ENCODE data around the gene RANBP17.

DNA sequence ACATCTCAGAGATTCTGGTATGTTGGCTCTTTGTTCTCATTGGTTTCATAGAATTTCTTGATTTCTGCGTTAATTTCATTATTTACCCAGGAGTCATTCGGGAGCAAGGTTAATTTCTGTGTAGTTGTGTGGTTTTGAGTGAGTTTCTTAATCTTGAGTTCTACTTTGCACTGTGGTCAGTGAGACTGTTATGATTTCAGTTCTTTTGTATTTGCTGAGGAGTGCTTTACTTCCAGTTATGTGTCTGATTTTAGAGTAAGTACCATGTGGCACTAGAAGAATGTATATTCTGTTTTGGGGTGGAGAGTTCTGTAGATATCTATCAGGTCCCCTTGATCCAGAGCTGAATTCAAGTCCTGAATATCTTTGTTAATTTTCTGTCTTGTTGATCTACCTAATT, 12.2 kb downstream of the RANBP17 start:
- TF ChIP-seq GATAD2A (IDR thresholded peaks at IDR 0.05) (no peak), NFIC (IDR thresholded peaks at IDR 0.05) (no peak), ZFP36 (IDR thresholded peaks at IDR 0.05; ENCODE audit: low read depth, low read length, partially characterized antibody) (no peak), ARNT (IDR thresholded peaks at IDR 0.05) (no peak), TCF7L2 (IDR thresholded peaks at IDR 0.05; ENCODE audit: low read depth, low read length) (no peak), MXI1 (IDR thresholded peaks at IDR 0.05; ENCODE audit: low read depth, low read length) (no peak), MAFF (IDR thresholded peaks at IDR 0.05; ENCODE audit: low read length) (no peak)
- TF ChIP-seq, protein P1, sequence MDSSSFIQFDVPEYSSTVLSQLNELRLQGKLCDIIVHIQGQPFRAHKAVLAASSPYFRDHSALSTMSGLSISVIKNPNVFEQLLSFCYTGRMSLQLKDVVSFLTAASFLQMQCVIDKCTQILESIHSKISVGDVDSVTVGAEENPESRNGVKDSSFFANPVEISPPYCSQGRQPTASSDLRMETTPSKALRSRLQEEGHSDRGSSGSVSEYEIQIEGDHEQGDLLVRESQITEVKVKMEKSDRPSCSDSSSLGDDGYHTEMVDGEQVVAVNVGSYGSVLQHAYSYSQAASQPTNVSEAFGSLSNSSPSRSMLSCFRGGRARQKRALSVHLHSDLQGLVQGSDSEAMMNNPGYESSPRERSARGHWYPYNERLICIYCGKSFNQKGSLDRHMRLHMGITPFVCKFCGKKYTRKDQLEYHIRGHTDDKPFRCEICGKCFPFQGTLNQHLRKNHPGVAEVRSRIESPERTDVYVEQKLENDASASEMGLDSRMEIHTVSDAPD (CRISPR knock-in tag; IDR thresholded peaks at IDR 0.05), result no peak
- TF ChIP-seq, protein P2, sequence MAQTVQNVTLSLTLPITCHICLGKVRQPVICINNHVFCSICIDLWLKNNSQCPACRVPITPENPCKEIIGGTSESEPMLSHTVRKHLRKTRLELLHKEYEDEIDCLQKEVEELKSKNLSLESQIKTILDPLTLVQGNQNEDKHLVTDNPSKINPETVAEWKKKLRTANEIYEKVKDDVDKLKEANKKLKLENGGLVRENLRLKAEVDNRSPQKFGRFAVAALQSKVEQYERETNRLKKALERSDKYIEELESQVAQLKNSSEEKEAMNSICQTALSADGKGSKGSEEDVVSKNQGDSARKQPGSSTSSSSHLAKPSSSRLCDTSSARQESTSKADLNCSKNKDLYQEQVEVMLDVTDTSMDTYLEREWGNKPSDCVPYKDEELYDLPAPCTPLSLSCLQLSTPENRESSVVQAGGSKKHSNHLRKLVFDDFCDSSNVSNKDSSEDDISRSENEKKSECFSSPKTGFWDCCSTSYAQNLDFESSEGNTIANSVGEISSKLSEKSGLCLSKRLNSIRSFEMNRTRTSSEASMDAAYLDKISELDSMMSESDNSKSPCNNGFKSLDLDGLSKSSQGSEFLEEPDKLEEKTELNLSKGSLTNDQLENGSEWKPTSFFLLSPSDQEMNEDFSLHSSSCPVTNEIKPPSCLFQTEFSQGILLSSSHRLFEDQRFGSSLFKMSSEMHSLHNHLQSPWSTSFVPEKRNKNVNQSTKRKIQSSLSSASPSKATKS (CRISPR knock-in tag; IDR thresholded peaks at IDR 0.05), result no peak

Measured in K562 (cell line).